Calu3 (cell line): ENCODE data around the gene MYH9. TPM values are rescaled to one million over a fixed set of nuclear protein-coding genes. Genes with fewer than 3 reads are reported as not detected.

Experiments
- BruUV-seq: library from RNA; stranded (reverse); fragments of 400-500 nt; replicated peaks from 2 replicates; lab custom pipeline; 2021; lab: Mats Ljungman, UMichigan
- CTCF ChIA-PET: fragments of 300-600 bp; sonication (Branson Sonifier 250); formaldehyde crosslinking; loops from one replicate; lab custom pipeline; 2022; ENCODE audit warnings: antibody characterized with exemption; lab: Charles Lee
- DNase-seq: peaks from one replicate; pipeline ENCODE4 v3.0.0; 2022
- H3K27ac Mint-ChIP-seq: one replicate; pipeline ENCODE4 v1.8.0; 2022; ENCODE audit warnings: mixed read lengths; ENCODE audit not compliant: unreplicated experiment
- H3K27me3 Mint-ChIP-seq: one replicate; pipeline ENCODE4 v1.8.0; 2022; ENCODE audit warnings: mixed read lengths; ENCODE audit not compliant: unreplicated experiment
- H3K36me3 Mint-ChIP-seq: one replicate; pipeline ENCODE4 v1.8.0; 2022; ENCODE audit warnings: mild to moderate bottlenecking, moderate library complexity, mixed read lengths; ENCODE audit not compliant: insufficient read depth, unreplicated experiment
- H3K4me1 Mint-ChIP-seq: one replicate; pipeline ENCODE4 v1.8.0; 2022; ENCODE audit warnings: mild to moderate bottlenecking, low read depth, mixed read lengths; ENCODE audit not compliant: unreplicated experiment
- H3K4me3 Mint-ChIP-seq: one replicate; pipeline ENCODE4 v1.8.0; 2022; ENCODE audit warnings: mild to moderate bottlenecking, low read depth, moderate library complexity, mixed read lengths; ENCODE audit not compliant: unreplicated experiment
- H3K9me3 Mint-ChIP-seq: one replicate; pipeline ENCODE4 v1.8.0; 2022; ENCODE audit warnings: low read depth, mixed read lengths; ENCODE audit not compliant: unreplicated experiment
- intact Hi-C: fragments of 100-400 bp; cut with micrococcal nuclease; formaldehyde crosslinking; loops from one replicate; pipeline ENCODE4 v1.10.0; 2022; ENCODE audit not compliant: unreplicated experiment
- total RNA-seq: library from RNA; stranded (reverse); gene quantifications from 2 replicates; pipeline ENCODE4 v1.2.3, GENCODE V29; 2022
- TF ChIP-seq, protein P1 (sequence below): fragments of 200-600 bp; IDR thresholded peaks from one replicate; pipeline ENCODE4 v1.8.0; 2022; ENCODE audit warnings: antibody characterized with exemption; ENCODE audit not compliant: unreplicated experiment

Gene MYH9
- total RNA-seq, 1 experiment from 2014 or later: 606 TPM

DNA sequence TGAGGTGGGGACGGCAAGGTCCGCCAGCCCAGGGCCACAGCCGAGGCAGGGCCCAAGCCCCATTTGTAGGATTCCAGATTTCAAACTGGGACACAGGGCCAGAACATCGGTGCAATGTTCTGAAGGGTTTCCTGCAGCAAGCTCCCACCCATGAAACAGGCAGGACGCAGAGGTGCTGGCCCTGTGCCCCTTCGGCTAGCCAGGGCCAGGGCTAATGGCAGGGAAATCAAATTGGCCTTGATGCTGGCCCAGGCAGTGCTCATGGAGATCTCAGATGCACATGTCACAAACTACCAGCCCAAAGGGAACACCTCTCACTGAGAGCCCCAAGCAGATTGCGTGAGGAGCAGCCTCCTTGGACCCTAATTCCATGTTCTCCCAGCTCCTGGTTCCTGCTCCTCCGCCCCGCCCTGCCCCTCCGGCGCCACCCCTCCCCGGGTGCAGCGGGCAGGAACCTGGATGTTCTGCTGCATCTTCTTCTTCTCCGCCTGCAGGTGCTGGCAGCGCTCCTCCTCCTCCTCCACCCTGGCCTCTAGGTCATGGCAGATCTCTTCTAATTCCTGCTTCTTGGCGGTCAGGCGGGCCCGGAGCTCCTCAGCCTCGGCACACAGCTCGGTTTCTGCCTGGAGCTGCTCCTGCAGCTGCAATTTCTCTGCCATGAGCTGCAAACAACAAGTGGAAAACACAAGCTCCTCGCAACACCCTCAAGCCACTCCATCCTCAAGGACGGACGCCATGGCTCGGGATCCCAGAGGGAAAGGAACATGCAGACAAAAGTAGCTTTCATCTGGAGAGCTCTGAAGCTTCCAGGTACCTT is 87.2 kb downstream of the MYH9 start:
- DNase-seq: no peak
- Mint-ChIP-seq H3K27ac (no peak overlapping the region), H3K36me3 (peaks cover 77% of the 10 kb centered on the region), H3K9me3 (no peaks in the 10 kb centered on the region), H3K4me3 (no peak overlapping the region), H3K27me3 (no peaks in the 10 kb centered on the region), H3K4me1 (peaks cover 8% of the 10 kb centered on the region)
- TF ChIP-seq, protein P1, sequence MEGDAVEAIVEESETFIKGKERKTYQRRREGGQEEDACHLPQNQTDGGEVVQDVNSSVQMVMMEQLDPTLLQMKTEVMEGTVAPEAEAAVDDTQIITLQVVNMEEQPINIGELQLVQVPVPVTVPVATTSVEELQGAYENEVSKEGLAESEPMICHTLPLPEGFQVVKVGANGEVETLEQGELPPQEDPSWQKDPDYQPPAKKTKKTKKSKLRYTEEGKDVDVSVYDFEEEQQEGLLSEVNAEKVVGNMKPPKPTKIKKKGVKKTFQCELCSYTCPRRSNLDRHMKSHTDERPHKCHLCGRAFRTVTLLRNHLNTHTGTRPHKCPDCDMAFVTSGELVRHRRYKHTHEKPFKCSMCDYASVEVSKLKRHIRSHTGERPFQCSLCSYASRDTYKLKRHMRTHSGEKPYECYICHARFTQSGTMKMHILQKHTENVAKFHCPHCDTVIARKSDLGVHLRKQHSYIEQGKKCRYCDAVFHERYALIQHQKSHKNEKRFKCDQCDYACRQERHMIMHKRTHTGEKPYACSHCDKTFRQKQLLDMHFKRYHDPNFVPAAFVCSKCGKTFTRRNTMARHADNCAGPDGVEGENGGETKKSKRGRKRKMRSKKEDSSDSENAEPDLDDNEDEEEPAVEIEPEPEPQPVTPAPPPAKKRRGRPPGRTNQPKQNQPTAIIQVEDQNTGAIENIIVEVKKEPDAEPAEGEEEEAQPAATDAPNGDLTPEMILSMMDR: no peak
- CTCF ChIA-PET: interaction anchor here (0.9 to 3.2 kb wide), 4 partner anchors 18 to 170 kb away, joined by 3 to 31 read pairs (median 5); no protein-coding TSS in a partner anchor
- intact Hi-C loops: loop anchor here (1.0 to 2.0 kb wide), 2 partner anchors 52 to 170 kb away; no protein-coding TSS in a partner anchor
- BruUV-seq: TSS peak; percentile 63

DNA sequence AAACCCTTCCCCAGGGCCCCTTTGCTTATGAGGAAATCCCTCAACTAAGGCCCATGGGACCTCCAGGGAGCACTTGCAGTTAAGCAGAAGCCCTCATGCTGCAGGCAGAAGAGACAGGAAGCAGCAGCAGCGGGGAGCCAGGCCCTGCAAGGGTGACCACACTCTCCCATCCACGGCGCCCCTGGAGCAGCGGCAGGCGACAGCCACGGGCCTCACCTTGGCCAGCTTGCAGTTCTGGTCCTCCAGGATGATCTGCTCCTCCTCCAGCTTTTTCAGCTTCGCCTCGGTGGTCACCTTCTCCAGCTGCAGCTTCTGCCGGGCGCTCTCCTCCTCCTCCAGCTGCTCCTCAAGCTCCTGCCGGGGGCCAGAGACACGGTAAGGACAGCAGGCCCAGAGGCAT is 87.9 kb downstream of the MYH9 start:
- CTCF ChIA-PET: interaction anchor here (0.6 to 3.2 kb wide), 2 partner anchors 10 to 170 kb away, joined by 3 to 31 read pairs; no protein-coding TSS in a partner anchor
- Mint-ChIP-seq H3K36me3 (peaks cover 77% of the 10 kb centered on the region), H3K9me3 (no peaks in the 10 kb centered on the region), H3K27ac (no peak overlapping the region), H3K27me3 (no peaks in the 10 kb centered on the region), H3K4me1 (peaks cover 8% of the 10 kb centered on the region), H3K4me3 (no peak overlapping the region)
- intact Hi-C loops: loop anchor here (2.0 kb wide), 1 partner anchor 53 kb away; no protein-coding TSS in a partner anchor
- TF ChIP-seq, protein P1: no peak
- DNase-seq: no peak
- BruUV-seq: no TSS peak

DNA sequence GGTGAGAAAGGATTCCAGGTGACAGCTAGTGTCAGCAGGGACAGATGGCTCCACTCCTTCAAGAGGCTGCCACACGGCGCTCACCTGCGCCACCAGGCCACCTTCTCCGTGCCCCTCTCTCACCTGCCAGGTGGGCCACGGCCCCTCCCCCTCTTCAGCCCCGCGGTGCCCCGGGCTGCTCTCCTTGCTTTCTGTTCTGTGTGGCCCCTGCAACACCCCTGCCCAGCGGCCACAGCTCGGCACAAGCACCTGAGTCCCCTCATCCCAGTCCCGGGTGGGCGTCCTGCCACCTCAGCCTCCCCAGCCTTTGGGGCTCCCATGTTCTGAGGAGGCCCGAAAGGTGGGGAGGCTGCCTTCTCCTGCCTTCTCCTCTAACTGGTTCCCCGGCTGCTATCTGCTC is 88.5 kb downstream of the MYH9 start:
- no peak overlapping the region for H3K27ac Mint-ChIP-seq
- H3K4me1 Mint-ChIP-seq: peaks cover 7% of the 10 kb centered on the region
- CTCF ChIA-PET: interaction anchor here (0.6 kb wide), 1 partner anchor 11 kb away, joined by 3 read pairs; no protein-coding TSS in a partner anchor
- no peaks in the 10 kb centered on the region for H3K27me3 Mint-ChIP-seq
- no TSS peak for BruUV-seq
- no peak for DNase-seq
- no peak overlapping the region for H3K4me3 Mint-ChIP-seq
- no peaks in the 10 kb centered on the region for H3K9me3 Mint-ChIP-seq
- H3K36me3 Mint-ChIP-seq: peaks cover 77% of the 10 kb centered on the region
- TF ChIP-seq, protein P1: no peak
- intact Hi-C loops: no loop called here

DNA sequence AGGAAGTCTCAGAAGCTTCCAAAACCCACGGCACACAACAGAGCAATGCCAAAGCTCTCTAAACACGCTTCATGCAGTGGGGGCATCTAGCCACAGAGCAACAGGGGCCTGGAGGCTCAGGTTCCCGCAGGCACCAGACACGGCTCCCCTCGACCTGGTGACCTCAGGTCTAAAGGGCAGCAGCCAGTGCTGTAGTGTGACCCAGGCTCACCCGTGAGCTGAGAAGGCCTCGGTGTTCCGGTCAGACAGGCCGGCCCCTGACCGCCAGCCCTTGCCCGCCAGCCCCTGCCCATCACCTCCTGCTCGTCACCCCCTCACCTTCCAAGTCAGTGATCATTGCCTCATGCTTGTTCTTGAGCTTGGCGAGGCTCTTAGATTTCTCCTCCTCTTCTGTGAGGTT is 89.2 kb downstream of the MYH9 start:
- BruUV-seq: no TSS peak
- intact Hi-C loops: no loop called here
- no peaks in the 10 kb centered on the region for H3K9me3 Mint-ChIP-seq
- peaks cover 77% of the 10 kb centered on the region for H3K36me3 Mint-ChIP-seq
- CTCF ChIA-PET: no interaction called here
- H3K4me1 Mint-ChIP-seq: no peaks in the 10 kb centered on the region
- no peaks in the 10 kb centered on the region for H3K27me3 Mint-ChIP-seq
- no peak overlapping the region for H3K27ac Mint-ChIP-seq
- TF ChIP-seq, protein P1: no peak
- DNase-seq: no peak
- H3K4me3 Mint-ChIP-seq: no peak overlapping the region
